Testis (tissue), 2 donors: ENCODE data around the gene DUSP22.

Experiments
- POLR2A ChIP-seq: fragments of 450-650 bp; IDR thresholded peaks from one replicate; pipeline ENCODE4 v1.6.1; 2017; ENCODE audit warnings: antibody characterized with exemption, mild to moderate bottlenecking, moderate library complexity
- TF ChIP-seq, protein P1 (sequence below), 3 experiments: fragments of 450-650 bp in 2 of 3; fragments of 200-600 bp in 1 of 3; sonication (generic) in 1 of 3; IDR thresholded peaks; one replicate each; pipeline ENCODE4 v1.5.1; 2016 to 2019; ENCODE audit warnings: antibody characterized with exemption in 3 of 3, mild to moderate bottlenecking in 2 of 3, moderate library complexity in 1 of 3

- TF ChIP-seq, protein P1, sequence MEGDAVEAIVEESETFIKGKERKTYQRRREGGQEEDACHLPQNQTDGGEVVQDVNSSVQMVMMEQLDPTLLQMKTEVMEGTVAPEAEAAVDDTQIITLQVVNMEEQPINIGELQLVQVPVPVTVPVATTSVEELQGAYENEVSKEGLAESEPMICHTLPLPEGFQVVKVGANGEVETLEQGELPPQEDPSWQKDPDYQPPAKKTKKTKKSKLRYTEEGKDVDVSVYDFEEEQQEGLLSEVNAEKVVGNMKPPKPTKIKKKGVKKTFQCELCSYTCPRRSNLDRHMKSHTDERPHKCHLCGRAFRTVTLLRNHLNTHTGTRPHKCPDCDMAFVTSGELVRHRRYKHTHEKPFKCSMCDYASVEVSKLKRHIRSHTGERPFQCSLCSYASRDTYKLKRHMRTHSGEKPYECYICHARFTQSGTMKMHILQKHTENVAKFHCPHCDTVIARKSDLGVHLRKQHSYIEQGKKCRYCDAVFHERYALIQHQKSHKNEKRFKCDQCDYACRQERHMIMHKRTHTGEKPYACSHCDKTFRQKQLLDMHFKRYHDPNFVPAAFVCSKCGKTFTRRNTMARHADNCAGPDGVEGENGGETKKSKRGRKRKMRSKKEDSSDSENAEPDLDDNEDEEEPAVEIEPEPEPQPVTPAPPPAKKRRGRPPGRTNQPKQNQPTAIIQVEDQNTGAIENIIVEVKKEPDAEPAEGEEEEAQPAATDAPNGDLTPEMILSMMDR (IDR thresholded peaks at IDR 0.05) = no peak
- no peak for TF ChIP-seq POLR2A
Observed at GRCh38 chr6:321536-322258, 29.4 kb downstream of the DUSP22 start.
